Astrocyte of the cerebellum (primary cell): ENCODE measurements around the gene MAPKBP1.

ENCODE experiments used
- DNase-seq: peaks from one replicate; pipeline ENCODE4 v3.0.0-alpha.2; 2011; ENCODE audit warnings: low read depth
- H3K4me3 ChIP-seq: 2 replicates; pipeline ENCODE4 v1.5.1; 2011; ENCODE audit warnings: mild to moderate bottlenecking, low read depth, low read length, moderate library complexity
- CTCF ChIP-seq: IDR thresholded peaks from 2 replicates; pipeline ENCODE4 v1.5.1; 2012; ENCODE audit warnings: low read length, low read depth, moderate library complexity, mild to moderate bottlenecking; ENCODE audit errors: missing control alignments
- in situ Hi-C: cut with HindIII; loops from 2 replicates; pipeline ENCODE4 v1.10.0; 2017; ENCODE audit warnings: low sequenced_read_pairs

MAPKBP1 gene

DNA sequence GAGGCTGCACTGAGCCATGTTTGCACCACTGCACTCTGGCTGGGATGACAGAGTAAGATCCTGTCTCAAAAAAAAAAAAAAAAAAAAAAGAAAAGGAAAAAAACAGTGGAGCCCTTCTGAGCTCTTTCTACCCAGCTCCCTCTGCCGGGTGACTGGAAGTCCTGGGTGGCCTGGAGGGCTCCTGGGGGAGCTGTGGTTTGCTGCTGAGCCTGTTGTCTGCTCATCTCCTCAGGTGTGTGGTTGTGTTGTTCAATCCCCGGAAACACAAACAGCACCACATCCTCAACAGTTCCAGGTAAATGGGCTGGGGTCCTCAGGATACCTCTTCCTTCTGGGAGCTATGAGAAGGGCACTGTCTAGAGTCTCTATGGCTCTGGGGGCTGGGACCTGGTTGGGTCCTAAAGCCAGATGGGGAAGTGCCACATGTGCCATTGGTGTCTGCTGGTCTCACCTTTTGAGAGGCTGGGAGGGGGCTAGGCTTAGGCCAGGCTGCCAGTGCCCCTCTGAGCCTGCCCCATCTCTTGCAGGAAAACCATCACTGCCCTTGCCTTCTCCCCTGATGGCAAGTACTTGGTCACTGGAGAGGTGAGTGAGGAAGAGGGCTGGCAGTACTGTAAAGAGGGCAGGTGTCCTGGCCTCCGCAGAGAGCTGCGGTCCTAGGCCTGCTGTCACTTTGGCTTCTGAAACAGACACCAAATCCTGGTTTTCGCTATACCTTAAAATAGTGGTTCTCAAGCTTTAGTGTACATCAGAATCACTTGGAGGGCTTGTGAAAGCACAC, 36.6 kb downstream of the MAPKBP1 start:
- in situ Hi-C loops, result loop anchor here (5.0 kb wide), 2 partner anchors 34 to 74 kb away; no protein-coding TSS in a partner anchor
- no peak for DNase-seq
- H3K4me3 ChIP-seq, result no peak overlapping the region
- TF ChIP-seq CTCF, result no peak

DNA sequence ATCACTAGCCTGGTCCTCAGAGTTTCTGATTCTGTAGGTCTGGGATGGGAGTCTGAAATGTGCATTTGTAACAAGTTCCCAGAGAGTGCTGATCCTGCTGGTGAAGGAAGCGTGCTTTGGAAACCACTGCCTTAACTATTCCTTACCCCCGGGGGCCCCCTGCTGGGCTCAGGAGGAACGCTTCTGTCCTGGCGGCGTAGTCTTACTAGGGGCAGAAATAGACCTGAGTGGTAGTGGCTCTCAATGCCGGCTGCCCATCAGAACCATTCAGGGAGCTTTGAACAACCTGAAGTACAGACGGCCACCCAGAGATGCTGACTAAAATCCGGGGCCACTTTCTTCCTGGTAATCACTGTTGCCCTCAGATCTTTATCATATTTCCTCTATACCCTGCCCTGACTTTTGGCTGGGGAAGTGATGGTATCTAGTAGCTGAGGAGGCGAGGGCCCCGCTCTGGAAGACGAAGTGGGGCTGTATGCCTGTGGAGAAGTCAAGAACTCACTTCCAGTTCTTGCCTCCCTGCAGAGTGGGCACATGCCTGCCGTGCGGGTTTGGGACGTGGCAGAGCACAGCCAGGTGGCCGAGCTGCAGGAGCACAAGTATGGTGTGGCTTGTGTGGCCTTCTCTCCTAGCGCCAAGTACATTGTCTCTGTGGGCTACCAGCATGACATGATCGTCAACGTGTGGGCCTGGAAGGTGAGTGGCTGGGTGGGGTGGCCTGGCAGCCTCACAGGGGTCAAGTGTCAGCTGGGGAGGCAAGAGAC, 37.3 kb downstream of the MAPKBP1 start:
- no peak overlapping the region for H3K4me3 ChIP-seq
- peak; percentile 67 for TF ChIP-seq CTCF
- in situ Hi-C loops, result loop anchor here (5.0 kb wide), 2 partner anchors 34 to 74 kb away; no protein-coding TSS in a partner anchor
- DNase-seq, result peak; percentile 40

DNA sequence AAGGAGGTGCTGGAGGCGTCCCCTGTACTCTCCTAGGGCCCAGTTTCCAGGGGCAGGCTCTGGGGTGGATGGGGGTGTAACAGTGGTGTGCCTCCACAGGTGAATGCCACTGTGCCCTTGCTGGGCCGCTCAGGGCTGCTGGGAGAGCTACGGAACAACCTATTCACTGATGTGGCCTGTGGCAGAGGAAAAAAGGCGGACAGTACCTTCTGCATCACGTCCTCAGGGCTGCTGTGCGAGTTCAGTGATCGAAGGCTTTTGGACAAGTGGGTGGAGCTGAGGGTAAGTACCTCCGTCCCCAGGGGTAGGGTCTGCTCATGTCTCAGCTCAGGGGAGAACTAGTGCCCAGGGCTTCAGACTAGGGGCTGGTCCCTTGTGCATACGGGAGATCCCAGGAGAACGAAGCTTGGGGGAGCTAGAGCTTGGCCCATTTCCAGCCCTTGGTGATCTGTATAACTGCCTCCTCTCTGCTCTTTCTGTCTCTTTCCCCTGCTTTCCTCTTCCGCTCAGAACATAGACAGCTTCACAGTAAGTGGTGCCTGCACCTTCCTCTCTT, 38.6 kb downstream of the MAPKBP1 start:
- DNase-seq, result no peak
- no peak overlapping the region for H3K4me3 ChIP-seq
- in situ Hi-C loops, result loop anchor here (5.0 kb wide), 2 partner anchors 36 to 76 kb away; no protein-coding TSS in a partner anchor
- no peak for TF ChIP-seq CTCF

GRCh38 chr15:41813426-41813825, 39.1 kb downstream of the MAPKBP1 start:
- in situ Hi-C loops, result loop anchor here (5.0 kb wide), 2 partner anchors 36 to 76 kb away; no protein-coding TSS in a partner anchor
- no peak for TF ChIP-seq CTCF
- DNase-seq, result no peak
- H3K4me3 ChIP-seq, result no peak overlapping the region

GRCh38 chr15:41814534-41814933, 40.2 kb downstream of the MAPKBP1 start:
- no peak for DNase-seq
- H3K4me3 ChIP-seq, result no peak overlapping the region
- TF ChIP-seq CTCF, result no peak
- in situ Hi-C loops, result loop anchor here (5.0 kb wide), 2 partner anchors 37 to 77 kb away; no protein-coding TSS in a partner anchor

GRCh38 chr15:41816788-41817187, 42.5 kb downstream of the MAPKBP1 start:
- in situ Hi-C loops, result no loop called here
- no peak for TF ChIP-seq CTCF
- H3K4me3 ChIP-seq, result no peak overlapping the region
- DNase-seq, result no peak
